SU-DHL-6 (cell line): ENCODE results near the gene ATP7A.
A peak's percentile ranks its signal among the peaks of the same experiment; 100 is the strongest.

Experiments used
- CTCF ChIP-seq: fragments of 200-600 bp; sonication (generic); IDR thresholded peaks from one replicate; pipeline ENCODE4 v1.5.1; 2017; ENCODE audit warnings: antibody characterized with exemption, mild to moderate bottlenecking, low read length, moderate library complexity; ENCODE audit not compliant: insufficient read depth, poor library complexity, severe bottlenecking
- EZH2phosphoT487 ChIP-seq: fragments of 200-600 bp; sonication (generic), shearing (Covaris generic); conservative IDR thresholded peaks from 2 replicates; pipeline ENCODE4 v1.6.1; 2018; ENCODE audit warnings: mild to moderate bottlenecking, antibody characterized with exemption, low read length, moderate library complexity, mixed read lengths

GRCh38 chrX:78029663-78030062 lies 119.2 kb downstream of the ATP7A start:
- peak; percentile 35 for TF ChIP-seq CTCF
- TF ChIP-seq EZH2phosphoT487: no peak
